ENCODE results near the gene WBP2.

WBP2 gene

GRCh38 chr17:75878174-75878998 lies 23.3 kb upstream of the WBP2 start, which contains the start of gene TRIM47:
Gene TRIM47 (minus strand): TSS chr17:75878581. CDS start chr17:75878548, 33 bp downstream.
- Histone ChIP-seq H3K36me3 (ENCODE audit: control insufficient read depth in 2 of 2, insufficient read depth in 1 of 2, low read length in 2 of 2) (peaks cover 0 to 4% of the 10 kb centered on the region in 2 experiments; a peak in 1 of 3 replicates), H3K27ac (ENCODE audit: extremely low read depth, low read depth, low read length) (peak within 1 kb of the TSS; percentile 61; the same call in 1 of the 2 replicates), H3K9me3 (ENCODE audit: control insufficient read depth, insufficient read depth, low read depth, low read length) (no peaks in the 10 kb centered on the region), H3K4me1 (ENCODE audit: control insufficient read depth, insufficient read depth, low read length) (no peaks in the 10 kb centered on the region; the same call in 1 of the 2 replicates), H3K4me3 (ENCODE audit: low read depth, low read length) (peak within 1 kb of the TSS; percentile 24)
- CTCF ChIA-PET: interaction anchor here (0.6 to 3.6 kb wide), 12 partner anchors 10 to 120 kb away, joined by 3 to 28 read pairs (median 7); partner anchors contain the start of genes MRPL38, TRIM65 and WBP2
- POLR2A ChIA-PET: interaction anchor here (0.9 to 5.1 kb wide), 12 partner anchors 11 to 169 kb away, joined by 3 to 34 read pairs (median 4); partner anchors contain the start of genes MRPL38, TRIM65 and WBP2
- no peak for TF ChIP-seq ZIC2 (tag by site-specific recombination; IDR thresholded peaks at IDR 0.05)
- no peak for TF ChIP-seq MYNN (tag by site-specific recombination; IDR thresholded peaks at IDR 0.05; ENCODE audit: borderline replicate concordance)
- TF ChIP-seq ZNF175 (tag by site-specific recombination; IDR thresholded peaks at IDR 0.05): no peak
- no peak for TF ChIP-seq BCL11B (tag by site-specific recombination; IDR thresholded peaks at IDR 0.05; ENCODE audit: low read depth)
- 0 out of 2 replicates have a peak, but pooled peaks have one; percentile 28 for TF ChIP-seq ZNF629 (tag by site-specific recombination; IDR thresholded peaks at IDR 0.05)
- no peak for TF ChIP-seq ZNF184 (tag by site-specific recombination; IDR thresholded peaks at IDR 0.05)
- TF ChIP-seq ZNF768 (tag by site-specific recombination; IDR thresholded peaks at IDR 0.05): no peak
- TF ChIP-seq OVOL3 (tag by site-specific recombination; IDR thresholded peaks at IDR 0.05): no peak
- peak; percentile 81; the same call in 1 of the 2 replicates for TF ChIP-seq ZSCAN5A (tag by site-specific recombination; IDR thresholded peaks at IDR 0.05)
- no peak for TF ChIP-seq ZNF302 (tag by site-specific recombination; IDR thresholded peaks at IDR 0.05; ENCODE audit: low read depth)
- no peak for TF ChIP-seq ZNF518A (tag by site-specific recombination; conservative IDR thresholded peaks at IDR 0.05; ENCODE audit: low read depth)
- no peak for TF ChIP-seq ZNF776 (tag by site-specific recombination; IDR thresholded peaks at IDR 0.05; ENCODE audit: borderline replicate concordance)
- TF ChIP-seq ZBTB20 (tag by site-specific recombination; IDR thresholded peaks at IDR 0.05): peak; percentile 40; the same call in 1 of the 2 replicates
- TF ChIP-seq IKZF3 (tag by site-specific recombination; IDR thresholded peaks at IDR 0.05): 0 out of 2 replicates have a peak, but pooled peaks have one; percentile 11
- no peak for TF ChIP-seq ZSCAN30 (tag by site-specific recombination; IDR thresholded peaks at IDR 0.05)
- TF ChIP-seq ZNF677 (tag by site-specific recombination; IDR thresholded peaks at IDR 0.05): no peak; the same call in 1 of the 2 replicates
- TF ChIP-seq ZNF433 (tag by site-specific recombination; IDR thresholded peaks at IDR 0.05; ENCODE audit: low read depth): no peak
- TF ChIP-seq ZNF341 (tag by site-specific recombination; IDR thresholded peaks at IDR 0.05; ENCODE audit: low read depth): peak; percentile 61; the same call in 1 of the 2 replicates
- TF ChIP-seq EGR2 (tag by site-specific recombination; IDR thresholded peaks at IDR 0.05; ENCODE audit: low read depth): 0 out of 2 replicates have a peak, but pooled peaks have one; percentile 27
- TF ChIP-seq KLF17 (tag by site-specific recombination; IDR thresholded peaks at IDR 0.05): peak; percentile 90; the same call in 1 of the 2 replicates
- TF ChIP-seq ZNF280C (tag by site-specific recombination; IDR thresholded peaks at IDR 0.05): no peak
- TF ChIP-seq ZBTB11 (tag by site-specific recombination; conservative IDR thresholded peaks at IDR 0.05; ENCODE audit: low read depth): peak; percentile 54

All from HEK293 (cell line).